Panc1 (cell line): ENCODE data around the gene CHST11. TPM values are rescaled to one million over a fixed set of nuclear protein-coding genes. Genes with fewer than 3 reads are reported as not detected.

ENCODE experiments used
- ATAC-seq: fragments of 200-7000 bp; cut with Tn5 transposase; 2 replicates; pipeline ENCODE4 v1.9.1; 2020; ENCODE audit warnings: mild to moderate bottlenecking, moderate library complexity
- BruUV-seq: library from RNA; stranded (reverse); fragments of 400-500 nt; replicated peaks from 2 replicates; lab custom pipeline; 2021; lab: Mats Ljungman, UMichigan
- CTCF ChIA-PET: fragments of 300-600 bp; sonication (Branson Sonifier 250); formaldehyde crosslinking; loops from one replicate; lab custom pipeline; 2022; ENCODE audit warnings: antibody characterized with exemption; lab: Charles Lee
- POLR2A ChIA-PET: fragments of 300-600 bp; sonication (Branson Sonifier 250); formaldehyde crosslinking; loops from one replicate; lab custom pipeline; 2022; ENCODE audit warnings: antibody characterized with exemption; lab: Charles Lee
- DNase-seq: peaks from one replicate; pipeline ENCODE4 v3.0.0-alpha.2; 2010; ENCODE audit warnings: low read depth, low spot score
- H3K27ac ChIP-seq: 2 replicates; pipeline ENCODE4 v1.5.1; 2011; ENCODE audit warnings: mild to moderate bottlenecking, low read length, inconsistent platforms
- H3K27me3 ChIP-seq: fragments of 200-500 bp; sonication (Bioruptor generic); 2 replicates; pipeline ENCODE4 v1.6.0; 2014; ENCODE audit warnings: low read length, inconsistent platforms; ENCODE audit not compliant: control insufficient read depth, insufficient read depth
- H3K36me3 ChIP-seq: fragments of 200-500 bp; sonication (Bioruptor generic); 2 replicates; pipeline ENCODE4 v1.5.1; 2014; ENCODE audit warnings: inconsistent platforms, mild to moderate bottlenecking, low read length, moderate library complexity; ENCODE audit not compliant: control insufficient read depth, insufficient read depth
- H3K4me1 ChIP-seq: 2 replicates; pipeline ENCODE4 v1.5.1; 2011; ENCODE audit warnings: inconsistent platforms, mild to moderate bottlenecking, low read length, moderate library complexity; ENCODE audit not compliant: control insufficient read depth, insufficient read depth
- H3K4me3 ChIP-seq, 2 experiments: 2 replicates each; pipeline ENCODE4 v1.5.1; 2011 to 2012; ENCODE audit warnings: low read depth in 2 of 2, low read length in 2 of 2, mild to moderate bottlenecking in 2 of 2, inconsistent platforms in 1 of 2, moderate library complexity in 1 of 2
- H3K9me3 ChIP-seq: fragments of 200-500 bp; sonication (Bioruptor generic); 2 replicates; pipeline ENCODE4 v1.5.1; 2014; ENCODE audit warnings: low read depth, mild to moderate bottlenecking, inconsistent platforms, low read length, moderate library complexity; ENCODE audit not compliant: control insufficient read depth, insufficient read depth
- CTCF ChIP-seq: fragments of 450-650 bp; IDR thresholded peaks from 2 replicates; pipeline ENCODE4 v1.5.1; 2017; ENCODE audit warnings: mild to moderate bottlenecking
- POLR2AphosphoS5 ChIP-seq: IDR thresholded peaks from 2 replicates; pipeline ENCODE4 v1.6.1; 2012; ENCODE audit warnings: mild to moderate bottlenecking, low read depth, low read length, moderate library complexity
- REST ChIP-seq, 2 experiments: IDR thresholded peaks; 2 replicates each; pipeline ENCODE4 v1.6.1; 2011 to 2012; ENCODE audit warnings: low read depth in 2 of 2, control low read depth in 1 of 2, low read length in 1 of 2, mild to moderate bottlenecking in 1 of 2, moderate library complexity in 1 of 2; ENCODE audit not compliant: insufficient read depth in 1 of 2
- SIN3A ChIP-seq: IDR thresholded peaks from 2 replicates; pipeline ENCODE4 v1.6.1; 2012; ENCODE audit warnings: low read depth, mild to moderate bottlenecking, low read length, moderate library complexity, borderline replicate concordance; ENCODE audit not compliant: insufficient read depth
- TCF7L2 ChIP-seq: IDR thresholded peaks from 2 replicates; pipeline ENCODE4 v1.6.1; 2011; ENCODE audit warnings: mild to moderate bottlenecking, low read depth, low read length, inconsistent platforms
- in situ Hi-C: cut with HindIII; loops from 2 replicates; pipeline ENCODE4 v1.10.0; 2016; ENCODE audit warnings: low sequenced_read_pairs, low pct_unique_long_range_greater_than_20kb
- intact Hi-C: fragments of 100-400 bp; cut with micrococcal nuclease; formaldehyde crosslinking; loops from one replicate; pipeline ENCODE4 v1.10.0; 2022; ENCODE audit not compliant: unreplicated experiment
- total RNA-seq: library from RNA; stranded (reverse); gene quantifications from one replicate; pipeline ENCODE4 v1.2.1, GENCODE V29; 2021; ENCODE audit not compliant: unreplicated experiment

The CHST11 gene
- total RNA-seq, 1 experiment from 2014 or later = 11.4 TPM

- ATAC-seq = no peak
- no peaks in the 10 kb centered on the region for H3K36me3 ChIP-seq
- H3K4me1 ChIP-seq = no peaks in the 10 kb centered on the region; the same call in 1 of the 2 replicates
- TF ChIP-seq TCF7L2 = no peak
- TF ChIP-seq REST (IDR thresholded peaks at IDR 0.05; ENCODE audit: insufficient read depth in 1 of 2, low read depth in 2 of 2, low read length in 1 of 2) = no peak
- no peak for TF ChIP-seq POLR2AphosphoS5
- no peak for TF ChIP-seq CTCF
- TF ChIP-seq SIN3A = no peak
- H3K27ac ChIP-seq = no peak overlapping the region
- in situ Hi-C loops = no loop called here
- no peaks in the 10 kb centered on the region for H3K9me3 ChIP-seq
- H3K27me3 ChIP-seq = no peaks in the 10 kb centered on the region
- POLR2A ChIA-PET = no interaction called here
- CTCF ChIA-PET = no interaction called here
- BruUV-seq = no TSS peak
- intact Hi-C loops = no loop called here
- no peak overlapping the region for H3K4me3 ChIP-seq
- no peak for DNase-seq
These were observed 337.2 kb downstream of the CHST11 start for GRCh38 chr12:104793968-104794367.

GRCh38 chr12:104796475-104796862, 339.7 kb downstream of the CHST11 start:
- intact Hi-C loops = no loop called here
- Histone ChIP-seq H3K27ac (no peak overlapping the region), H3K4me3 (no peak overlapping the region), H3K4me1 (no peaks in the 10 kb centered on the region; the same call in 1 of the 2 replicates), H3K27me3 (no peaks in the 10 kb centered on the region), H3K36me3 (no peaks in the 10 kb centered on the region), H3K9me3 (no peaks in the 10 kb centered on the region)
- no TSS peak for BruUV-seq
- ChIA-PET CTCF (no interaction called here), POLR2A (no interaction called here)
- in situ Hi-C loops = no loop called here
- TF ChIP-seq SIN3A (no peak), TCF7L2 (no peak), REST (IDR thresholded peaks at IDR 0.05; ENCODE audit: insufficient read depth in 1 of 2, low read depth in 2 of 2, low read length in 1 of 2) (no peak), POLR2AphosphoS5 (no peak), CTCF (no peak)
- ATAC-seq (no peak), DNase-seq (no peak)
